ENCODE results near the gene HMGXB3.

The HMGXB3 gene

GRCh38 chr5:149999359-149999758 lies 1.2 kb upstream of the HMGXB3 start:
- H3K9ac ChIP-seq (ENCODE audit: insufficient read length, low read depth) = no peak overlapping the region
- H3K4me1 ChIP-seq (ENCODE audit: insufficient read depth, insufficient read length) = peaks cover 2% of the 10 kb centered on the region
- peaks cover 15% of the 10 kb centered on the region for H3K36me3 ChIP-seq (ENCODE audit: insufficient read depth, insufficient read length, low read length)
- no peaks in the 10 kb centered on the region for H3K27me3 ChIP-seq (ENCODE audit: insufficient read depth, insufficient read length)
- TF ChIP-seq YY1 (IDR thresholded peaks at IDR 0.05; ENCODE audit: insufficient read depth, insufficient read length) (no peak), ZNF274 (IDR thresholded peaks at IDR 0.05; ENCODE audit: low read depth, low read length) (no peak), SUZ12 (IDR thresholded peaks at IDR 0.05; ENCODE audit: extremely low read depth, insufficient read depth, insufficient read length) (no peak)
- DNase-seq (ENCODE audit: low read depth, low spot score) = no peak
- peak overlapping the region; percentile 92 for H3K4me3 ChIP-seq (ENCODE audit: insufficient read length, low read depth)
- no peaks in the 10 kb centered on the region for H3K9me3 ChIP-seq (ENCODE audit: insufficient read depth, low read length)

- no peak for TF ChIP-seq SUZ12 (IDR thresholded peaks at IDR 0.05; ENCODE audit: extremely low read depth, insufficient read depth, insufficient read length)
- no peak for TF ChIP-seq ZNF274 (IDR thresholded peaks at IDR 0.05; ENCODE audit: low read depth, low read length)
- TF ChIP-seq YY1 (IDR thresholded peaks at IDR 0.05; ENCODE audit: insufficient read depth, insufficient read length) = no peak
- Histone ChIP-seq H3K9ac (ENCODE audit: insufficient read length, low read depth) (peak overlapping the region; percentile 94), H3K9me3 (ENCODE audit: insufficient read depth, low read length) (no peaks in the 10 kb centered on the region), H3K36me3 (ENCODE audit: insufficient read depth, insufficient read length, low read length) (peaks cover 20% of the 10 kb centered on the region), H3K27me3 (ENCODE audit: insufficient read depth, insufficient read length) (no peaks in the 10 kb centered on the region), H3K4me1 (ENCODE audit: insufficient read depth, insufficient read length) (peaks cover 2% of the 10 kb centered on the region), H3K4me3 (ENCODE audit: insufficient read length, low read depth) (peak overlapping the region; percentile 92)
- no peak for DNase-seq (ENCODE audit: low read depth, low spot score)
These were observed 678 bp upstream of the HMGXB3 start for GRCh38 chr5:149999866-150000255.

GRCh38 chr5:150000990-150001659 lies 586 bp downstream of the HMGXB3 start:
- DNase-seq (ENCODE audit: low read depth, low spot score) = no peak
- Histone ChIP-seq H3K4me3 (ENCODE audit: insufficient read length, low read depth) (peak overlapping the region; percentile 92), H3K4me1 (ENCODE audit: insufficient read depth, insufficient read length) (peaks cover 2% of the 10 kb centered on the region), H3K9me3 (ENCODE audit: insufficient read depth, low read length) (no peaks in the 10 kb centered on the region), H3K36me3 (ENCODE audit: insufficient read depth, insufficient read length, low read length) (peaks cover 26% of the 10 kb centered on the region), H3K9ac (ENCODE audit: insufficient read length, low read depth) (peak overlapping the region; percentile 94), H3K27me3 (ENCODE audit: insufficient read depth, insufficient read length) (no peaks in the 10 kb centered on the region)
- no peak for TF ChIP-seq SUZ12 (IDR thresholded peaks at IDR 0.05; ENCODE audit: extremely low read depth, insufficient read depth, insufficient read length)
- no peak for TF ChIP-seq YY1 (IDR thresholded peaks at IDR 0.05; ENCODE audit: insufficient read depth, insufficient read length)

GRCh38 chr5:150001660-150002486 lies 1.3 kb downstream of the HMGXB3 start:
- TF ChIP-seq YY1 (IDR thresholded peaks at IDR 0.05; ENCODE audit: insufficient read depth, insufficient read length) = no peak
- no peak for TF ChIP-seq SUZ12 (IDR thresholded peaks at IDR 0.05; ENCODE audit: extremely low read depth, insufficient read depth, insufficient read length)
- no peak for TF ChIP-seq ZNF274 (IDR thresholded peaks at IDR 0.05; ENCODE audit: low read depth, low read length)
- Histone ChIP-seq H3K4me3 (ENCODE audit: insufficient read length, low read depth) (peak overlapping the region; percentile 92), H3K9ac (ENCODE audit: insufficient read length, low read depth) (peak overlapping the region; percentile 94), H3K27me3 (ENCODE audit: insufficient read depth, insufficient read length) (no peaks in the 10 kb centered on the region), H3K36me3 (ENCODE audit: insufficient read depth, insufficient read length, low read length) (peaks cover 33% of the 10 kb centered on the region), H3K9me3 (ENCODE audit: insufficient read depth, low read length) (no peaks in the 10 kb centered on the region), H3K4me1 (ENCODE audit: insufficient read depth, insufficient read length) (peaks cover 2% of the 10 kb centered on the region)
- DNase-seq (ENCODE audit: low read depth, low spot score) = no peak

- H3K36me3 ChIP-seq (ENCODE audit: insufficient read depth, insufficient read length, low read length) = peaks cover 71% of the 10 kb centered on the region
- DNase-seq (ENCODE audit: low read depth, low spot score) = no peak
- TF ChIP-seq SUZ12 (IDR thresholded peaks at IDR 0.05; ENCODE audit: extremely low read depth, insufficient read depth, insufficient read length) (no peak), YY1 (IDR thresholded peaks at IDR 0.05; ENCODE audit: insufficient read depth, insufficient read length) (no peak), ZNF274 (IDR thresholded peaks at IDR 0.05; ENCODE audit: low read depth, low read length) (no peak)
- no peak overlapping the region for H3K4me3 ChIP-seq (ENCODE audit: insufficient read length, low read depth)
- H3K4me1 ChIP-seq (ENCODE audit: insufficient read depth, insufficient read length) = no peaks in the 10 kb centered on the region
- H3K9ac ChIP-seq (ENCODE audit: insufficient read length, low read depth) = no peak overlapping the region
- no peaks in the 10 kb centered on the region for H3K9me3 ChIP-seq (ENCODE audit: insufficient read depth, low read length)
- H3K27me3 ChIP-seq (ENCODE audit: insufficient read depth, insufficient read length) = no peaks in the 10 kb centered on the region
These were observed 5.8 kb downstream of the HMGXB3 start for GRCh38 chr5:150006318-150006717.

GRCh38 chr5:150007050-150007449 lies 6.5 kb downstream of the HMGXB3 start:
- Histone ChIP-seq H3K4me1 (ENCODE audit: insufficient read depth, insufficient read length) (no peaks in the 10 kb centered on the region), H3K9ac (ENCODE audit: insufficient read length, low read depth) (no peak overlapping the region), H3K36me3 (ENCODE audit: insufficient read depth, insufficient read length, low read length) (peaks cover 76% of the 10 kb centered on the region), H3K9me3 (ENCODE audit: insufficient read depth, low read length) (no peaks in the 10 kb centered on the region), H3K4me3 (ENCODE audit: insufficient read length, low read depth) (no peak overlapping the region), H3K27me3 (ENCODE audit: insufficient read depth, insufficient read length) (no peaks in the 10 kb centered on the region)
- TF ChIP-seq ZNF274 (IDR thresholded peaks at IDR 0.05; ENCODE audit: low read depth, low read length) = no peak
- TF ChIP-seq SUZ12 (IDR thresholded peaks at IDR 0.05; ENCODE audit: extremely low read depth, insufficient read depth, insufficient read length) = no peak
- no peak for TF ChIP-seq YY1 (IDR thresholded peaks at IDR 0.05; ENCODE audit: insufficient read depth, insufficient read length)
- no peak for DNase-seq (ENCODE audit: low read depth, low spot score)

- DNase-seq (ENCODE audit: low read depth, low spot score) = no peak
- peaks cover 83% of the 10 kb centered on the region for H3K36me3 ChIP-seq (ENCODE audit: insufficient read depth, insufficient read length, low read length)
- no peaks in the 10 kb centered on the region for H3K9me3 ChIP-seq (ENCODE audit: insufficient read depth, low read length)
- no peaks in the 10 kb centered on the region for H3K27me3 ChIP-seq (ENCODE audit: insufficient read depth, insufficient read length)
- H3K4me3 ChIP-seq (ENCODE audit: insufficient read length, low read depth) = no peak overlapping the region
- H3K9ac ChIP-seq (ENCODE audit: insufficient read length, low read depth) = no peak overlapping the region
- no peaks in the 10 kb centered on the region for H3K4me1 ChIP-seq (ENCODE audit: insufficient read depth, insufficient read length)
- TF ChIP-seq SUZ12 (IDR thresholded peaks at IDR 0.05; ENCODE audit: extremely low read depth, insufficient read depth, insufficient read length) = no peak
- TF ChIP-seq YY1 (IDR thresholded peaks at IDR 0.05; ENCODE audit: insufficient read depth, insufficient read length) = no peak
- no peak for TF ChIP-seq ZNF274 (IDR thresholded peaks at IDR 0.05; ENCODE audit: low read depth, low read length)
These were observed 9.3 kb downstream of the HMGXB3 start for GRCh38 chr5:150009671-150010387.

Measured in NT2/D1 (cell line).